ENCODE measurements around the gene RUNX1.
A peak's percentile ranks its signal among the peaks of the same experiment; 100 is the strongest.

RUNX1 gene

GRCh38 chr21:35025206-35026152 is 23.6 kb downstream of the RUNX1 start:
- WGBS (ENCODE audit: extremely low coverage, insufficient coverage, insufficient read length) = no CpG with 5 or more reads among the region's 12 CpGs
- Histone ChIP-seq H3K4me1 (ENCODE audit: control insufficient read depth in 1 of 2, insufficient read depth in 2 of 2, low read length in 2 of 2) (peaks cover 0 to 4% of the 10 kb centered on the region in 2 experiments), H3K14ac (ENCODE audit: low read length) (no peak overlapping the region), H4K8ac (ENCODE audit: low read depth, low read length) (no peak overlapping the region), H3K4ac (ENCODE audit: low read depth, low read length) (no peak overlapping the region), H4K91ac (ENCODE audit: low read depth, low read length) (no peak overlapping the region), H3K27ac (ENCODE audit: low read depth, low read length) (no peak overlapping the region), H3K79me1 (ENCODE audit: low read length) (peaks cover 3% of the 10 kb centered on the region), H3K27me3 (ENCODE audit: insufficient read depth, low read length) (peaks cover 3% of the 10 kb centered on the region), H3K79me2 (ENCODE audit: control insufficient read depth, insufficient read depth, low read length, poor library complexity) (no peaks in the 10 kb centered on the region), H3K9me3 (ENCODE audit: insufficient read depth, low read depth, low read length) (no peaks in the 10 kb centered on the region), H3K18ac (ENCODE audit: low read length) (no peak overlapping the region), H3K4me3 (ENCODE audit: low read depth, low read length) (no peak overlapping the region), H2BK12ac (ENCODE audit: low read length) (no peak overlapping the region), H2AFZ (ENCODE audit: insufficient read depth, low read length, poor library complexity) (no peak overlapping the region), H3K23ac (ENCODE audit: low read length) (no peak overlapping the region), H3K9ac (ENCODE audit: low read length) (no peak overlapping the region), H3K36me3 (ENCODE audit: control insufficient read depth in 1 of 2, insufficient read depth in 2 of 2, low read length in 2 of 2) (no peaks in the 10 kb centered on the region), H2BK120ac (ENCODE audit: insufficient read depth, low read length, poor library complexity) (no peak overlapping the region), H2BK5ac (ENCODE audit: low read depth, low read length, poor library complexity) (no peak overlapping the region), H3K4me2 (ENCODE audit: low read length) (no peak overlapping the region), H2AK5ac (ENCODE audit: low read length) (no peak overlapping the region), H4K12ac (ENCODE audit: low read depth, low read length) (no peak overlapping the region)
- DNase-seq = no peak

GRCh38 chr21:35024513-35024912 is 24.6 kb downstream of the RUNX1 start:
- no peak for DNase-seq
- no peak overlapping the region for H2BK12ac ChIP-seq (ENCODE audit: low read length)
- H2AFZ ChIP-seq (ENCODE audit: insufficient read depth, low read length, poor library complexity) = no peak overlapping the region
- peaks cover 0 to 4% of the 10 kb centered on the region in 2 experiments for H3K4me1 ChIP-seq (ENCODE audit: control insufficient read depth in 1 of 2, insufficient read depth in 2 of 2, low read length in 2 of 2)
- H3K4me3 ChIP-seq (ENCODE audit: low read depth, low read length) = no peak overlapping the region
- no peak overlapping the region for H3K4ac ChIP-seq (ENCODE audit: low read depth, low read length)
- H3K79me1 ChIP-seq (ENCODE audit: low read length) = peaks cover 3% of the 10 kb centered on the region
- H4K91ac ChIP-seq (ENCODE audit: low read depth, low read length) = no peak overlapping the region
- H3K9me3 ChIP-seq (ENCODE audit: insufficient read depth, low read depth, low read length) = no peaks in the 10 kb centered on the region
- H3K4me2 ChIP-seq (ENCODE audit: low read length) = no peak overlapping the region
- no peak overlapping the region for H3K27ac ChIP-seq (ENCODE audit: low read depth, low read length)
- H2BK5ac ChIP-seq (ENCODE audit: low read depth, low read length, poor library complexity) = no peak overlapping the region
- no peaks in the 10 kb centered on the region for H3K36me3 ChIP-seq (ENCODE audit: control insufficient read depth in 1 of 2, insufficient read depth in 2 of 2, low read length in 2 of 2)
- H3K14ac ChIP-seq (ENCODE audit: low read length) = no peak overlapping the region
- H3K9ac ChIP-seq (ENCODE audit: low read length) = no peak overlapping the region
- no peak overlapping the region for H4K8ac ChIP-seq (ENCODE audit: low read depth, low read length)
- no peak overlapping the region for H3K23ac ChIP-seq (ENCODE audit: low read length)
- no peak overlapping the region for H2AK5ac ChIP-seq (ENCODE audit: low read length)
- no peaks in the 10 kb centered on the region for H3K79me2 ChIP-seq (ENCODE audit: control insufficient read depth, insufficient read depth, low read length, poor library complexity)
- no peak overlapping the region for H3K18ac ChIP-seq (ENCODE audit: low read length)
- H4K12ac ChIP-seq (ENCODE audit: low read depth, low read length) = no peak overlapping the region
- H2BK120ac ChIP-seq (ENCODE audit: insufficient read depth, low read length, poor library complexity) = no peak overlapping the region
- peaks cover 3% of the 10 kb centered on the region for H3K27me3 ChIP-seq (ENCODE audit: insufficient read depth, low read length)

- Histone ChIP-seq H3K23ac (ENCODE audit: low read length) (no peak overlapping the region), H3K9me3 (ENCODE audit: insufficient read depth, low read depth, low read length) (no peaks in the 10 kb centered on the region), H2BK12ac (ENCODE audit: low read length) (no peak overlapping the region), H3K4me3 (ENCODE audit: low read depth, low read length) (no peak overlapping the region), H3K36me3 (ENCODE audit: control insufficient read depth in 1 of 2, insufficient read depth in 2 of 2, low read length in 2 of 2) (no peaks in the 10 kb centered on the region), H3K4ac (ENCODE audit: low read depth, low read length) (no peak overlapping the region), H3K9ac (ENCODE audit: low read length) (no peak overlapping the region), H2AFZ (ENCODE audit: insufficient read depth, low read length, poor library complexity) (no peak overlapping the region), H4K12ac (ENCODE audit: low read depth, low read length) (no peak overlapping the region), H2BK5ac (ENCODE audit: low read depth, low read length, poor library complexity) (no peak overlapping the region), H4K8ac (ENCODE audit: low read depth, low read length) (no peak overlapping the region), H3K4me1 (ENCODE audit: control insufficient read depth in 1 of 2, insufficient read depth in 2 of 2, low read length in 2 of 2) (peaks cover 0 to 4% of the 10 kb centered on the region in 2 experiments), H3K27ac (ENCODE audit: low read depth, low read length) (no peak overlapping the region), H3K79me2 (ENCODE audit: control insufficient read depth, insufficient read depth, low read length, poor library complexity) (no peaks in the 10 kb centered on the region), H2AK5ac (ENCODE audit: low read length) (no peak overlapping the region), H2BK120ac (ENCODE audit: insufficient read depth, low read length, poor library complexity) (no peak overlapping the region), H4K91ac (ENCODE audit: low read depth, low read length) (no peak overlapping the region), H3K27me3 (ENCODE audit: insufficient read depth, low read length) (peaks cover 3% of the 10 kb centered on the region), H3K79me1 (ENCODE audit: low read length) (peaks cover 3% of the 10 kb centered on the region), H3K18ac (ENCODE audit: low read length) (no peak overlapping the region), H3K4me2 (ENCODE audit: low read length) (no peak overlapping the region), H3K14ac (ENCODE audit: low read length) (no peak overlapping the region)
- no peak for DNase-seq
- no CpG with 5 or more reads among the region's 1 CpG for WGBS (ENCODE audit: extremely low coverage, insufficient coverage, insufficient read length)
Observed at GRCh38 chr21:35024071-35024420, 25.1 kb downstream of the RUNX1 start.

- no CpG with 5 or more reads among the region's 3 CpGs for WGBS (ENCODE audit: extremely low coverage, insufficient coverage, insufficient read length)
- DNase-seq = no peak
- peak overlapping the region; percentile 28 for H3K14ac ChIP-seq (ENCODE audit: low read length)
- no peak overlapping the region for H3K4me3 ChIP-seq (ENCODE audit: low read depth, low read length)
- H2AFZ ChIP-seq (ENCODE audit: insufficient read depth, low read length, poor library complexity) = no peak overlapping the region
- no peak overlapping the region for H3K27ac ChIP-seq (ENCODE audit: low read depth, low read length)
- H2BK12ac ChIP-seq (ENCODE audit: low read length) = no peak overlapping the region
- H4K8ac ChIP-seq (ENCODE audit: low read depth, low read length) = no peak overlapping the region
- peaks cover 3% of the 10 kb centered on the region for H3K79me1 ChIP-seq (ENCODE audit: low read length)
- H3K4ac ChIP-seq (ENCODE audit: low read depth, low read length) = no peak overlapping the region
- H2AK5ac ChIP-seq (ENCODE audit: low read length) = no peak overlapping the region
- no peak overlapping the region for H4K91ac ChIP-seq (ENCODE audit: low read depth, low read length)
- H3K27me3 ChIP-seq (ENCODE audit: insufficient read depth, low read length) = peaks cover 3% of the 10 kb centered on the region
- H3K4me2 ChIP-seq (ENCODE audit: low read length) = no peak overlapping the region
- no peak overlapping the region for H3K18ac ChIP-seq (ENCODE audit: low read length)
- H2BK5ac ChIP-seq (ENCODE audit: low read depth, low read length, poor library complexity) = no peak overlapping the region
- H3K23ac ChIP-seq (ENCODE audit: low read length) = no peak overlapping the region
- no peak overlapping the region for H2BK120ac ChIP-seq (ENCODE audit: insufficient read depth, low read length, poor library complexity)
- peaks cover 0 to 4% of the 10 kb centered on the region in 2 experiments for H3K4me1 ChIP-seq (ENCODE audit: control insufficient read depth in 1 of 2, insufficient read depth in 2 of 2, low read length in 2 of 2)
- H3K79me2 ChIP-seq (ENCODE audit: control insufficient read depth, insufficient read depth, low read length, poor library complexity) = no peaks in the 10 kb centered on the region
- H3K9me3 ChIP-seq (ENCODE audit: insufficient read depth, low read depth, low read length) = no peaks in the 10 kb centered on the region
- no peaks in the 10 kb centered on the region for H3K36me3 ChIP-seq (ENCODE audit: control insufficient read depth in 1 of 2, insufficient read depth in 2 of 2, low read length in 2 of 2)
- no peak overlapping the region for H3K9ac ChIP-seq (ENCODE audit: low read length)
- no peak overlapping the region for H4K12ac ChIP-seq (ENCODE audit: low read depth, low read length)
Observed at GRCh38 chr21:35023396-35024070, 25.6 kb downstream of the RUNX1 start.
